VCaP (cell line): ENCODE data around the gene STOM.
A peak's percentile ranks its signal among the peaks of the same experiment; 100 is the strongest.

Experiments
- H3K27ac ChIP-seq: fragments of 450-650 bp; 2 replicates; pipeline ENCODE4 v1.5.1; 2017
- CTCF ChIP-seq: fragments of 450-650 bp; conservative IDR thresholded peaks from 2 replicates; pipeline ENCODE4 v1.5.1; 2017; ENCODE audit warnings: mild to moderate bottlenecking, moderate library complexity

Gene STOM

DNA sequence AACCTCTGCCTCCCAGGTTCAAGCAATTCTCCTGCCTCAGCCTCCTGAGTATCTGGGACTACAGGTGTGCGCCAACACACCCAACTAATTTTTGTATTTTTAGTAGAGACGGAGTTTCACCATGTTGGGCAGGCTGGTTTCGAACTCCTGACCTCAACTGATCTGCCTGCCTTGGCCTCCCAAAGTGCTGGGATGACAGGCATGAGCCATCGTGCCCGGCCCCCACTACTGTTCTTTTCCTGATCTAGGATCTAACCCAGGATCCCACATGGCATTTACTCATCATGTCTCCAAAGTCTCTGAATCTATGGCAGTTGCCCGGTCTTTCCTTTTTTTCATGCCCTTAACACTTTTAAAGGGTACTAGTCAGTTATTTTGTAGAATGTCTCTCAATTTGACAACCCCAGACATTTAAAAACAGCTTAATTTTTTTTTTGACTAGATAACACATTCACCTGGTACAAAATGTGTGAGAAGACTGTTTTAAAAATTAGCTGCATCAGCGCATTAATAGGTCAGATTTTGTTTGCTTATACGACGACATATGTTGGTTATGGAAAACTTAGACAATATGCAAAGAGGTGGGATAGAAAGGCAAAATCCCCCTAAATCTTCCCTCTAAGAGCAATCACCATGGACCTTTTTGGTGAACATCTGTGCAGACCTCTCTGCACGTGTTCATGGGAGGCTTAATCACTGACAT, 46.5 kb downstream of the STOM start:
- H3K27ac ChIP-seq, result peak overlapping the region; percentile 38; the same call in 1 of the 2 replicates
- no peak for TF ChIP-seq CTCF

- no peak for TF ChIP-seq CTCF
- H3K27ac ChIP-seq, result peak overlapping the region; percentile 38; the same call in 1 of the 2 replicates
Measured at GRCh38 chr9:121322737-121323448, 47.2 kb downstream of the STOM start.

DNA sequence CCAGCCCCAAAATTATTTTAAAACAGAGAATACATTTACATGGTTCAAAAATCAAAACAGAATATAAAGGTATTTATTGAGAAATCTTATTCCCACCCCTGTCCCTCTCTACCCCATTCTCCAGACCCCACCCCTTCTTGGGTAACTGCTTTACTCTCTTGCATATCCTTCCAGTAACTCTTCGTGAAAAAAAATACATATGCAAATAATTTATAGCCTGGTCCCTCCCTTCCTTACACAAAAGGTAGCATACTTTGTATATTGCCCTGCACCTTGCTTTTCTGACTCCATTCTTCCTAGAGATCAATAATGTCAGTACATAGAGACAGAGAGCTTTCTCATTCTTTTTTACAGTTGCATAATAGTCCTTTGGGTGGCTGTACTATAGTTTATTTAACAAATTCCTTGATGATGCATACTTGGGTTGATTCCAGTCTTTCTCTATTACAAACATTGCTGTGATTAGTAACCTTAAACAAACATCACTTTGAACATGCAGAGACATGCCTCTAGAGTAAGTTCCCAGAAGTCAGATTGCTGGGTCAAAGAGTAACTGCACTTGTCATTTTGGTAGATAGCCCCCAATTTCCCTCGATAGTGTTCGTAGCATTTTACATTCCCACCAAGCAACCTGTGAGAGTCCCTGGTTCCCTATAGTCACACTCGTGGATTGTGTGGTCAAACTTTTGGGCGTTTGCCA, 47.9 kb downstream of the STOM start:
- H3K27ac ChIP-seq, result peak overlapping the region; percentile 38; the same call in 1 of the 2 replicates
- TF ChIP-seq CTCF, result no peak

DNA sequence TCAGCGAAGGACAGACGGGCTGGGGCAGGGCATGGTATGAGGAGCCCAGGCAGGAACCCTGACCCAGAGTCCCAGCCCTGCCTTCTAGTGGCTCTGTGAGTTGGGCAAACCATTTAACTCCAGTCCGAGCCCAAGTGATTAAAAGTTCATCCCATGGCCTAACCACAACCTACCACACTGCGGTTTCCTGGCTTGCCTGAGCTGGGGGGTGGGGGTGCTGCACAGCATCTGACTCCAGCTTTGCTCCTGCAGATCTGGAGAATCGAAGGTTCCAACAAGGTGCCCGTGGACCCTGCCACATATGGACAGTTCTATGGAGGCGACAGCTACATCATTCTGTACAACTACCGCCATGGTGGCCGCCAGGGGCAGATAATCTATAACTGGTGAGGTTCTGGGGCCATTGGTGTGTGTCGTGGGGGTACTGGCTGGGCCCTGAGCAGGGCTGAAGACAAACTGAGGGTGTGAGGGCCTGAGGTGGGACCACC, 49.0 kb downstream of the STOM start:
- no peak overlapping the region for H3K27ac ChIP-seq
- no peak for TF ChIP-seq CTCF

GRCh38 chr9:121319383-121319780, 50.7 kb downstream of the STOM start:
- TF ChIP-seq CTCF, result no peak
- no peak overlapping the region for H3K27ac ChIP-seq

DNA sequence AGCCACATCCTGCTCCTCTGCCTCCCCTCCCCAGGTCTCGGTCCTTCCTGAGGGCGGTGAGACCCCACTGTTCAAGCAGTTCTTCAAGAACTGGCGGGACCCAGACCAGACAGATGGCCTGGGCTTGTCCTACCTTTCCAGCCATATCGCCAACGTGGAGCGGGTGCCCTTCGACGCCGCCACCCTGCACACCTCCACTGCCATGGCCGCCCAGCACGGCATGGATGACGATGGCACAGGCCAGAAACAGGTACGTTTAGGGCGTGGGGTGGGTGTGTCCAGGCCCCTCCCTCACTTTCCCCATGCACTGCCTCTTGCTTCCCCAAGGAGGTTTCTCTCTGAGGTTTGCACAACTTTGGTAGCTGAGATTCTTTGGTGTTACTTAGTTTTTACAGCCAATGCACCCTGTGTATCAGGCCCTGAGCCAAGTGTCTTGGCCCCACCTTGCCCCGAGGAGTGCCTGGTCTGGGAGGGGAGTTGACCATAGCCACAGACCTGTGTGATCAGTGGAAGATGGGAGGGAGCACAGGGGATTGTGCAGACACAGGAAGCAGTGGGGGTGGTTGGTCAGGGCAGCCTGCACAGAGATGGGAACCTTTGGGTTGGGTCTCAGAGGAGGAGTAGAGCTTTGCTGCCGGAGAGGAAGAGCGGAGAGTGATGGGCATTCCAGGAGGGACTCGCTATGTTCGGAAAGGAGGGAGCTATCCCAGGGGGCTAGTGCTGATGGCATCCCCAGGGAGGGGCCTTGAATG, 51.2 kb downstream of the STOM start:
- no peak overlapping the region for H3K27ac ChIP-seq
- no peak for TF ChIP-seq CTCF
